NT2/D1 (cell line): Measurements from ENCODE around the gene CLASP1.

ENCODE experiments used
- SUZ12 ChIP-seq: IDR thresholded peaks from 2 replicates; pipeline ENCODE4 v1.6.1; 2011; ENCODE audit not compliant: insufficient read length, insufficient read depth; ENCODE audit errors: extremely low read depth
- ZNF274 ChIP-seq: IDR thresholded peaks from 2 replicates; pipeline ENCODE4 v1.6.1; 2011; ENCODE audit warnings: mild to moderate bottlenecking, low read depth, low read length

DNA sequence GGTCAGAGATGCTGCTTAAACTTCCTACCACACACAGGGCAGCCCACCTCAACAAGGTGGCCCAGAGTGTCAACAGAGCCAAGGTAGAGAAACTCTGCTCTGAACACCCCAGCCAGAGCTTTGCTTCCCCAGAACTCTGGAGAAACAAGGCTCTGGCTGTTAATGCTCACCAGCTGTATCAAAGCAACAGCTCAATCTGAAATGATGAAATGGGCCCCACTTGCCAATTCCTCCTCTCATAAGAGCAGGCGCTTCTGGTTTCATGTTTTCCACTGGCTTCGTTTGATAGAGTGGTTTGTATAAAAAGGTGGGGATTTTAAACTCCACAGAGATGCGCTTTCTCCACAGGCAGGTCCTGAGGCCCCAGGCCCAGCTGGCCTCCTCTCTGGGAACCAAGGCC lies 303.4 kb downstream of the CLASP1 start:
- TF ChIP-seq ZNF274 (no peak), SUZ12 (no peak)
